Central memory CD4-positive, alpha-beta T cell (primary cell): ENCODE measurements around the gene ATP6V1B1.
A peak's percentile ranks its signal among the peaks of the same experiment; 100 is the strongest.

ENCODE experiments used
- DNase-seq: peaks from one replicate; pipeline ENCODE4 v3.0.0; 2022

Gene ATP6V1B1

GRCh38 chr2:70902067-70902442, 33.6 kb upstream of the ATP6V1B1 start:
- DNase-seq, result no peak

- DNase-seq, result no peak
These were observed 33.1 kb upstream of the ATP6V1B1 start for GRCh38 chr2:70902579-70902978.

GRCh38 chr2:70903171-70903570, 32.5 kb upstream of the ATP6V1B1 start:
- DNase-seq, result no peak

- no peak for DNase-seq
These were observed 31.9 kb upstream of the ATP6V1B1 start for GRCh38 chr2:70903641-70904340.

GRCh38 chr2:70904371-70905216, 31.1 kb upstream of the ATP6V1B1 start:
- no peak for DNase-seq

- no peak for DNase-seq
These were observed 30.0 kb upstream of the ATP6V1B1 start for GRCh38 chr2:70905443-70906421.

- DNase-seq, result no peak
These were observed 29.2 kb upstream of the ATP6V1B1 start for GRCh38 chr2:70906439-70907005.

GRCh38 chr2:70907130-70908057, 28.3 kb upstream of the ATP6V1B1 start:
- no peak for DNase-seq

GRCh38 chr2:70916291-70916690, 19.4 kb upstream of the ATP6V1B1 start:
- DNase-seq, result no peak

- no peak for DNase-seq
These were observed 17.7 kb upstream of the ATP6V1B1 start for GRCh38 chr2:70918016-70918415.

- DNase-seq, result peak; percentile 34
These were observed 15.9 kb upstream of the ATP6V1B1 start for GRCh38 chr2:70919672-70920366.

- no peak for DNase-seq
These were observed 15.4 kb upstream of the ATP6V1B1 start for GRCh38 chr2:70920367-70920715.

- no peak for DNase-seq
These were observed 14.7 kb upstream of the ATP6V1B1 start for GRCh38 chr2:70921031-70921430.

GRCh38 chr2:70921839-70922234, 13.9 kb upstream of the ATP6V1B1 start:
- no peak for DNase-seq

GRCh38 chr2:70922235-70923234, 13.2 kb upstream of the ATP6V1B1 start:
- DNase-seq, result no peak

- no peak for DNase-seq
These were observed 12.2 kb upstream of the ATP6V1B1 start for GRCh38 chr2:70923378-70924015.

- DNase-seq, result no peak
These were observed 9.7 kb upstream of the ATP6V1B1 start for GRCh38 chr2:70926042-70926441.

GRCh38 chr2:70927138-70927537, 8.6 kb upstream of the ATP6V1B1 start:
- DNase-seq, result no peak

- DNase-seq, result no peak
These were observed 8.1 kb upstream of the ATP6V1B1 start for GRCh38 chr2:70927641-70928040.
